K562 (cell line): ENCODE data around the gene PBX2. TPM values are rescaled to one million over a fixed set of nuclear protein-coding genes. Genes with fewer than 3 reads are reported as not detected.

Source experiments
- ADNP ChIP-seq: fragments of 200-800 bp; sonication (Bioruptor generic); IDR thresholded peaks from 2 replicates; pipeline ENCODE4 v1.6.1; 2016; ENCODE audit warnings: missing genetic modification characterization, missing compliant biosample characterization
- FOXK2 ChIP-seq, 2 experiments: fragments of 450-650 bp; IDR thresholded peaks in 1 of 2; conservative IDR thresholded peaks in 1 of 2; 2 replicates each; pipeline ENCODE4 v1.6.1; 2016; ENCODE audit warnings: low read depth in 2 of 2, mild to moderate bottlenecking in 1 of 2
- KAT2B ChIP-seq: IDR thresholded peaks from one replicate; pipeline ENCODE4 v1.6.1; 2012; ENCODE audit warnings: low read depth, mild to moderate bottlenecking, control low read depth, inconsistent platforms, low read length, moderate library complexity
- KAT7 ChIP-seq: sonication (generic); formaldehyde crosslinking; IDR thresholded peaks from 2 replicates; pipeline ENCODE4 v1.8.0; 2022; ENCODE audit warnings: missing genetic modification reagents, mild to moderate bottlenecking, borderline replicate concordance
- KLF10 ChIP-seq: fragments of 250-450 bp; sonication (Bioruptor Pico); IDR thresholded peaks from 2 replicates; pipeline ENCODE4 v1.6.1; 2021; ENCODE audit warnings: matching md5 sums
- MAFF ChIP-seq: IDR thresholded peaks from 2 replicates; pipeline ENCODE4 v1.6.1; 2012; ENCODE audit warnings: low read length, improper control_type of control experiment
- MCM5 ChIP-seq: fragments of 450-650 bp; IDR thresholded peaks from 2 replicates; pipeline ENCODE4 v1.6.1; 2016; ENCODE audit warnings: low read depth
- MTF1 ChIP-seq: fragments of 250-450 bp; sonication (Bioruptor Pico); IDR thresholded peaks from 2 replicates; pipeline ENCODE4 v1.9.0; 2021; ENCODE audit warnings: moderate library complexity, mild to moderate bottlenecking, inconsistent platforms, borderline replicate concordance
- NCOA1 ChIP-seq: fragments of 450-650 bp; IDR thresholded peaks from 2 replicates; pipeline ENCODE4 v1.6.1; 2016; ENCODE audit warnings: low read depth
- PCBP1 ChIP-seq: fragments of 200-400 bp; formaldehyde crosslinking; IDR thresholded peaks from 2 replicates; pipeline ENCODE4 v1.6.1; 2018; ENCODE audit warnings: mild to moderate bottlenecking, low read depth, low read length; ENCODE audit not compliant: poor library complexity, severe bottlenecking
- POU5F1 ChIP-seq: fragments of 150-350 bp; IDR thresholded peaks from 2 replicates; pipeline ENCODE4 v1.6.1; 2014; ENCODE audit warnings: borderline replicate concordance, low read length, low read depth, mild to moderate bottlenecking; ENCODE audit not compliant: partially characterized antibody
- RBFOX2 ChIP-seq: fragments of 200-400 bp; formaldehyde crosslinking; IDR thresholded peaks from 2 replicates; pipeline ENCODE4 v1.6.1; 2017; ENCODE audit warnings: low read depth, mild to moderate bottlenecking, low read length, moderate library complexity
- SAFB2 ChIP-seq: fragments of 200-400 bp; formaldehyde crosslinking; IDR thresholded peaks from 2 replicates; pipeline ENCODE4 v1.6.1; 2018; ENCODE audit warnings: borderline replicate concordance, low read length, low read depth, moderate library complexity; ENCODE audit not compliant: severe bottlenecking
- SMARCE1 ChIP-seq: fragments of 450-650 bp; IDR thresholded peaks from 2 replicates; pipeline ENCODE4 v1.7.1; 2016; ENCODE audit warnings: mild to moderate bottlenecking
- SNIP1 ChIP-seq: fragments of 450-650 bp; IDR thresholded peaks from 2 replicates; pipeline ENCODE4 v1.7.1; 2017; ENCODE audit warnings: low read depth, mild to moderate bottlenecking
- SREBF1 ChIP-seq: fragments of 150-350 bp; IDR thresholded peaks from 2 replicates; pipeline ENCODE4 v1.6.1; 2014; ENCODE audit warnings: antibody characterized with exemption, low read depth, low read length, borderline replicate concordance
- TBP ChIP-seq: optimal IDR thresholded peaks from 2 replicates; pipeline ENCODE3; 2011; ENCODE audit warnings: low read depth, low read length, improper control_type of control experiment
- TCF3 ChIP-seq: sonication (generic); formaldehyde crosslinking; IDR thresholded peaks from 2 replicates; pipeline ENCODE4 v1.4.0; 2020; ENCODE audit warnings: mild to moderate bottlenecking, missing genetic modification reagents
- TSC22D4 ChIP-seq: fragments of 450-650 bp; IDR thresholded peaks from 2 replicates; pipeline ENCODE4 v1.6.1; 2016; ENCODE audit warnings: missing genetic modification characterization, missing biosample characterization, control low read depth
- ZC3H11A ChIP-seq: IDR thresholded peaks from 2 replicates; pipeline ENCODE4 v1.6.1; 2012; ENCODE audit warnings: low read depth, low read length, improper control_type of control experiment
- ZC3H4 ChIP-seq: sonication (generic); formaldehyde crosslinking; IDR thresholded peaks from 2 replicates; pipeline ENCODE4 v1.9.0; 2021; ENCODE audit warnings: missing genetic modification reagents, borderline replicate concordance
- ZNF232 ChIP-seq: sonication (generic); formaldehyde crosslinking; IDR thresholded peaks from 2 replicates; pipeline ENCODE4 v1.8.0; 2022; ENCODE audit warnings: mild to moderate bottlenecking, missing genetic modification reagents
- ZNF24 ChIP-seq: fragments of 450-650 bp; IDR thresholded peaks from 2 replicates; pipeline ENCODE4 v1.6.1; 2016
- ZNF3 ChIP-seq: fragments of 250-450 bp; sonication (Bioruptor Pico); IDR thresholded peaks from 2 replicates; pipeline ENCODE4 v1.5.0; 2021; ENCODE audit warnings: mild to moderate bottlenecking, moderate library complexity
- ZNF384 ChIP-seq: IDR thresholded peaks from 2 replicates; pipeline ENCODE4 v1.6.1; 2012; ENCODE audit warnings: low read depth, low read length, improper control_type of control experiment
- ZNF644 ChIP-seq: fragments of 200-800 bp; sonication (Bioruptor generic); IDR thresholded peaks from 2 replicates; pipeline ENCODE4 v1.6.1; 2016; ENCODE audit warnings: low read depth, missing genetic modification characterization, missing compliant biosample characterization
- ZNF764 ChIP-seq: fragments of 250-450 bp; sonication (Bioruptor Pico); IDR thresholded peaks from 2 replicates; pipeline ENCODE4 v1.4.0; 2020; ENCODE audit warnings: low read depth, mild to moderate bottlenecking, moderate library complexity
- polyA plus RNA-seq, 8 experiments: library from polyadenylated mRNA; depleted of rRNA in 4 of 8; stranded (reverse) in 5 of 8; unstranded in 3 of 8; fragments of >200 nt; fragmentation: Nextera tagmentation in 2 of 8; fragmentation: Illumina TruSeq in 1 of 8; extraction: Ambion mirVana in 2 of 8; extraction: Trizol in 1 of 8; gene quantifications; 2 replicates each; pipeline versions ENCODE4 v1.2.1 to v1.2.3, GENCODE V29; 2011 to 2014; ENCODE audit warnings: inconsistent platforms in 1 of 8, missing spikeins in 1 of 8
- total RNA-seq, 7 experiments: library from RNA; depleted of rRNA in 6 of 7; stranded (reverse); fragments of >200 nt in 6 of 7; fragmentation: Illumina TruSeq in 2 of 7; extraction: Trizol in 2 of 7; gene quantifications; 2 replicates each; pipeline versions ENCODE4 v1.2.1 to v1.2.3, GENCODE V29; 2011 to 2021; ENCODE audit warnings: low replicate concordance in 1 of 7
- TF ChIP-seq, protein P1 (sequence below): sonication (generic); formaldehyde crosslinking; IDR thresholded peaks from 2 replicates; pipeline ENCODE4 v1.8.0; 2023; ENCODE audit warnings: mild to moderate bottlenecking, missing genetic modification reagents

The PBX2 gene
- total and polyA plus RNA-seq, 9 of the 15 experiments (the other 6 are each of a cell fraction or from before 2014, with no cell fraction given), result 1.9 to 134 (median 62.5) TPM

DNA sequence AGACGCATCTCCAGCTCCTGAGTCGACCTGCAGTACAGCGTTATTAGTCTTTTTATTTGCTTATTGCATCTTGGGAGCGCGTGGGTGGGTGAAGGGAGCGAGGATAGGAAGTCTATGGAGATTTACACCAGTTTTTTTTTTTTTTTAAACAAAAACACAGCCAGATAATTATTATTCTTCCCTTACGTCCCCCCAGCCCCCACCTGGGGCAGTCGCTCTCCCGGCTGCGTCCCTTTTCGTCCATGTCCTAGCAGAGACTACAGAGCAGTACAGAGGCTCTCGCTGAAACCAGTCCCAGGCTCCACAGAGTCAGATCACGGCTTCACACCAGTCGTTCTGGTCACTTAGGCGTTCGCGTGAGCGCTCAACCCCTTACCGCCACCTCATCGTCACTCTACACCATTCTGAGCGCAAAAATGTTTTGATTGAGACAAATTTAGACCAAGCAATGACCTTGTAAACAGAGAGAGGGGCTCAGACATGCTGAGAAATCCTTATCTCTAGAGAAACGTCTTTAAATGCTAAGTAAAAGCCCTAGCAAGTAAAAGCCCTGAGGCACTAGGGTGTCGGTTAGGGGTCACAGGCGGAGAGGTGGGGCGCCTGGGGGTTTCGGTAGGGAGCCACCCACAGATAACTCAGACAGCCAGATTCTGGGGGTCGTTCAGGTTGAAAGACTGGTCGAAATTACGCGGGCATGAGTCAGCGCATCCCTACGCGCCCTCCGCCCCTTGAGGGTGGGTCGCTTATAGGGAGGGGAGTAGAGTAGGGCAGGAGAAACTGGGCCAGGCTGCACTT, 37.0 kb downstream of the PBX2 start (continued):
- no peak for TF ChIP-seq KAT2B
- TF ChIP-seq TBP, result peak; percentile 52
- TF ChIP-seq ZNF3 (CRISPR knock-in tag), result no peak
- no peak for TF ChIP-seq ADNP (tag)
- no peak for TF ChIP-seq MCM5
- TF ChIP-seq ZNF384, result no peak
- no peak for TF ChIP-seq MAFF
- no peak for TF ChIP-seq KAT7 (CRISPR knock-in tag)
- no peak for TF ChIP-seq SREBF1
- no peak for TF ChIP-seq PCBP1
- peak; percentile 14; the same call in 1 of the 2 replicates for TF ChIP-seq SMARCE1
- no peak for TF ChIP-seq POU5F1
- TF ChIP-seq FOXK2 (conservative IDR thresholded peaks at IDR 0.05 in 1 of 2, IDR thresholded peaks at IDR 0.05 in 1 of 2; ENCODE audit: low read depth in 2 of 2), result 0 out of 4 replicates have a peak, but pooled peaks of 1 of the 2 experiments have one; percentile 10
- TF ChIP-seq MTF1 (CRISPR knock-in tag), result no peak
- no peak for TF ChIP-seq TCF3 (CRISPR knock-in tag)
- no peak for TF ChIP-seq ZC3H11A
- no peak for TF ChIP-seq KLF10 (CRISPR knock-in tag)
- TF ChIP-seq ZNF24, result no peak
- no peak for TF ChIP-seq TSC22D4 (tag)
- TF ChIP-seq ZNF644 (tag), result 0 out of 2 replicates have a peak, but pooled peaks have one; percentile 67
- no peak for TF ChIP-seq NCOA1
- TF ChIP-seq SAFB2, result no peak
- TF ChIP-seq, protein P1, sequence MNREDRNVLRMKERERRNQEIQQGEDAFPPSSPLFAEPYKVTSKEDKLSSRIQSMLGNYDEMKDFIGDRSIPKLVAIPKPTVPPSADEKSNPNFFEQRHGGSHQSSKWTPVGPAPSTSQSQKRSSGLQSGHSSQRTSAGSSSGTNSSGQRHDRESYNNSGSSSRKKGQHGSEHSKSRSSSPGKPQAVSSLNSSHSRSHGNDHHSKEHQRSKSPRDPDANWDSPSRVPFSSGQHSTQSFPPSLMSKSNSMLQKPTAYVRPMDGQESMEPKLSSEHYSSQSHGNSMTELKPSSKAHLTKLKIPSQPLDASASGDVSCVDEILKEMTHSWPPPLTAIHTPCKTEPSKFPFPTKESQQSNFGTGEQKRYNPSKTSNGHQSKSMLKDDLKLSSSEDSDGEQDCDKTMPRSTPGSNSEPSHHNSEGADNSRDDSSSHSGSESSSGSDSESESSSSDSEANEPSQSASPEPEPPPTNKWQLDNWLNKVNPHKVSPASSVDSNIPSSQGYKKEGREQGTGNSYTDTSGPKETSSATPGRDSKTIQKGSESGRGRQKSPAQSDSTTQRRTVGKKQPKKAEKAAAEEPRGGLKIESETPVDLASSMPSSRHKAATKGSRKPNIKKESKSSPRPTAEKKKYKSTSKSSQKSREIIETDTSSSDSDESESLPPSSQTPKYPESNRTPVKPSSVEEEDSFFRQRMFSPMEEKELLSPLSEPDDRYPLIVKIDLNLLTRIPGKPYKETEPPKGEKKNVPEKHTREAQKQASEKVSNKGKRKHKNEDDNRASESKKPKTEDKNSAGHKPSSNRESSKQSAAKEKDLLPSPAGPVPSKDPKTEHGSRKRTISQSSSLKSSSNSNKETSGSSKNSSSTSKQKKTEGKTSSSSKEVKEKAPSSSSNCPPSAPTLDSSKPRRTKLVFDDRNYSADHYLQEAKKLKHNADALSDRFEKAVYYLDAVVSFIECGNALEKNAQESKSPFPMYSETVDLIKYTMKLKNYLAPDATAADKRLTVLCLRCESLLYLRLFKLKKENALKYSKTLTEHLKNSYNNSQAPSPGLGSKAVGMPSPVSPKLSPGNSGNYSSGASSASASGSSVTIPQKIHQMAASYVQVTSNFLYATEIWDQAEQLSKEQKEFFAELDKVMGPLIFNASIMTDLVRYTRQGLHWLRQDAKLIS (CRISPR knock-in tag), result no peak
- no peak for TF ChIP-seq RBFOX2
- no peak for TF ChIP-seq ZC3H4 (CRISPR knock-in tag)
- TF ChIP-seq SNIP1, result no peak
- no peak for TF ChIP-seq ZNF232 (CRISPR knock-in tag)
- no peak for TF ChIP-seq ZNF764 (CRISPR knock-in tag)
